MM.1S (cell line): Measurements from ENCODE around the gene DOLK.

Experiments
- EZH2 ChIP-seq: fragments of 300-600 bp; sonication (generic); optimal IDR thresholded peaks from 2 replicates; pipeline ENCODE3; 2017; ENCODE audit warnings: low read depth, mild to moderate bottlenecking, antibody characterized with exemption, low read length, mixed read lengths
- TF ChIP-seq, protein P1 (sequence below): fragments of 300-600 bp; sonication (generic); IDR thresholded peaks from 2 replicates; pipeline ENCODE4 v1.5.1; 2016; ENCODE audit warnings: antibody characterized with exemption, low read length, mixed read lengths

- TF ChIP-seq, protein P1, sequence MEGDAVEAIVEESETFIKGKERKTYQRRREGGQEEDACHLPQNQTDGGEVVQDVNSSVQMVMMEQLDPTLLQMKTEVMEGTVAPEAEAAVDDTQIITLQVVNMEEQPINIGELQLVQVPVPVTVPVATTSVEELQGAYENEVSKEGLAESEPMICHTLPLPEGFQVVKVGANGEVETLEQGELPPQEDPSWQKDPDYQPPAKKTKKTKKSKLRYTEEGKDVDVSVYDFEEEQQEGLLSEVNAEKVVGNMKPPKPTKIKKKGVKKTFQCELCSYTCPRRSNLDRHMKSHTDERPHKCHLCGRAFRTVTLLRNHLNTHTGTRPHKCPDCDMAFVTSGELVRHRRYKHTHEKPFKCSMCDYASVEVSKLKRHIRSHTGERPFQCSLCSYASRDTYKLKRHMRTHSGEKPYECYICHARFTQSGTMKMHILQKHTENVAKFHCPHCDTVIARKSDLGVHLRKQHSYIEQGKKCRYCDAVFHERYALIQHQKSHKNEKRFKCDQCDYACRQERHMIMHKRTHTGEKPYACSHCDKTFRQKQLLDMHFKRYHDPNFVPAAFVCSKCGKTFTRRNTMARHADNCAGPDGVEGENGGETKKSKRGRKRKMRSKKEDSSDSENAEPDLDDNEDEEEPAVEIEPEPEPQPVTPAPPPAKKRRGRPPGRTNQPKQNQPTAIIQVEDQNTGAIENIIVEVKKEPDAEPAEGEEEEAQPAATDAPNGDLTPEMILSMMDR, result no peak
- TF ChIP-seq EZH2, result no peak
Measured at GRCh38 chr9:128918921-128919320, 28.5 kb downstream of the DOLK start.
